ENCODE results near the gene ANKRD13B. TPM values are rescaled to one million over a fixed set of nuclear protein-coding genes. Genes with fewer than 3 reads are reported as not detected.

ANKRD13B gene
- polyA plus RNA-seq, 3 donors: 3.6 to 7.9 (median 6.6) TPM

- H3K27ac ChIP-seq (ENCODE audit: low read depth, low read length): no peak overlapping the region
- 24 to 41% (median 31%) methylated on average over 29 to 30 of the region's 30 CpGs for WGBS, 3 donors
These were observed 2.4 kb upstream of the ANKRD13B start for GRCh38 chr17:29590411-29591145.

- no peak overlapping the region for H3K27ac ChIP-seq (ENCODE audit: low read depth, low read length)
- whole genome bisulfite sequencing, 3 donors: 3 to 25% (median 4%) methylated on average over 31 of the region's 31 CpGs
These were observed 1.7 kb upstream of the ANKRD13B start for GRCh38 chr17:29591146-29591736.

- H3K27ac ChIP-seq (ENCODE audit: low read depth, low read length): no peak overlapping the region
- WGBS, 3 donors: 8 to 12% (median 9%) methylated on average over 22 to 25 of the region's 25 CpGs
These were observed 959 bp upstream of the ANKRD13B start for GRCh38 chr17:29591737-29592608.

GRCh38 chr17:29593591-29594518 lies 923 bp downstream of the ANKRD13B start:
- 6 to 8% (median 7%) methylated on average over 44 to 64 of the region's 64 CpGs for WGBS, 3 donors
- H3K27ac ChIP-seq (ENCODE audit: low read depth, low read length): no peak overlapping the region

- WGBS, 3 donors: 85 to 87% (median 86%) methylated on average over 11 of the region's 11 CpGs
- H3K27ac ChIP-seq (ENCODE audit: low read depth, low read length): no peak overlapping the region
These were observed 1.7 kb downstream of the ANKRD13B start for GRCh38 chr17:29594519-29595090.

- 71 to 77% (median 71%) methylated on average over 7 of the region's 7 CpGs for WGBS, 3 donors
These were observed 2.4 kb downstream of the ANKRD13B start for GRCh38 chr17:29595107-29595942.

GRCh38 chr17:29595943-29596774 lies 3.2 kb downstream of the ANKRD13B start:
- no peak overlapping the region for H3K27ac ChIP-seq (ENCODE audit: low read depth, low read length)
- 71 to 80% (median 72%) methylated on average over 12 of the region's 12 CpGs for WGBS, 3 donors

More at GRCh38 chr17:29595107-29595942, 2.4 kb downstream of the ANKRD13B start:
- no peak overlapping the region for H3K27ac ChIP-seq (ENCODE audit: low read depth, low read length)

- WGBS, 3 donors: 52 to 83% (median 66%) methylated on average over 9 of the region's 9 CpGs
- H3K27ac ChIP-seq (ENCODE audit: low read depth, low read length): no peak overlapping the region
These were observed 3.9 kb downstream of the ANKRD13B start for GRCh38 chr17:29596811-29597210.

- 57 to 81% (median 59%) methylated on average over 12 to 13 of the region's 13 CpGs for WGBS, 3 donors
- H3K27ac ChIP-seq (ENCODE audit: low read depth, low read length): no peak overlapping the region
These were observed 4.6 kb downstream of the ANKRD13B start for GRCh38 chr17:29597361-29598172.

- WGBS, 3 donors: 80 to 91% (median 90%) methylated on average over 6 of the region's 6 CpGs
- no peak overlapping the region for H3K27ac ChIP-seq (ENCODE audit: low read depth, low read length)
These were observed 10.3 kb downstream of the ANKRD13B start for GRCh38 chr17:29603109-29603674.

- WGBS, 3 donors: 89 to 92% (median 92%) methylated on average over 21 to 29 of the region's 29 CpGs
- no peak overlapping the region for H3K27ac ChIP-seq (ENCODE audit: low read depth, low read length)
These were observed 14.7 kb downstream of the ANKRD13B start for GRCh38 chr17:29607557-29608195.

- 90 to 95% (median 91%) methylated on average over 15 of the region's 15 CpGs for WGBS, 3 donors
- H3K27ac ChIP-seq (ENCODE audit: low read depth, low read length): no peak overlapping the region
These were observed 16.1 kb downstream of the ANKRD13B start for GRCh38 chr17:29608986-29609385.

- 84 to 87% (median 85%) methylated on average over 3 of the region's 3 CpGs for WGBS, 3 donors
These were observed 17.5 kb downstream of the ANKRD13B start for GRCh38 chr17:29610395-29610794.

GRCh38 chr17:29611351-29612093 lies 18.6 kb downstream of the ANKRD13B start:
- no peak overlapping the region for H3K27ac ChIP-seq (ENCODE audit: low read depth, low read length)
- 98% methylated on average over 11 of the region's 11 CpGs for WGBS, 3 donors

More at GRCh38 chr17:29610395-29610794, 17.5 kb downstream of the ANKRD13B start:
- H3K27ac ChIP-seq (ENCODE audit: low read depth, low read length): no peak overlapping the region

All from adipose tissue (tissue), 3 donors.